Esophagus squamous epithelium (tissue), 4 donors: ENCODE measurements around the gene DCP1A.

Source experiments
- POLR2A ChIP-seq, 4 donors: fragments of 450-650 bp; IDR thresholded peaks; one replicate each; pipeline ENCODE4 v1.6.1; 2017; ENCODE audit warnings: antibody characterized with exemption in 4 of 4, mild to moderate bottlenecking in 4 of 4, moderate library complexity in 3 of 4
- TF ChIP-seq, protein P1 (sequence below), 6 experiments: fragments of 450-650 bp in 4 of 6; fragments of 200-600 bp in 2 of 6; sonication (generic) in 2 of 6; IDR thresholded peaks; one replicate each; pipeline ENCODE4 v1.5.1; 2016 to 2019; ENCODE audit warnings: antibody characterized with exemption in 6 of 6, mild to moderate bottlenecking in 4 of 6, moderate library complexity in 4 of 6

DNA sequence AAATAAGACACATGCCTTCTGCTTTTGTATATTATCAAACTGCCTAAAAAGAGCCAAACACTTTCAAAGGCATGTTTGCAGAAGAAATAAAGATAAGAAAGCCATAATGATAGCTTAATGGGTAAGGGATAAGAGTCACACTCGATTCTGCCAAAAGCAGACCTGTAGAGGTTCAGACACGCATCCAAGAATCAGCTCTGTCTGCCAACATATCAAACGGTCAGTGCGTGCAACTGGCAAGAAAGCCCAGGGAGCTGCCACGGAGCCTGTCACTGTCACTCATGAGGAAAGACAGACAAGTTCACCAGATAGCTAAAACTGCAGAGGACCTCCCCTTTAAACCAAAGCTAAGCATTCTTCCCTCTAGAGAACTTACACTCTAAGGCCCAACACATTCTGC is 23.2 kb downstream of the DCP1A start:
- TF ChIP-seq, protein P1, sequence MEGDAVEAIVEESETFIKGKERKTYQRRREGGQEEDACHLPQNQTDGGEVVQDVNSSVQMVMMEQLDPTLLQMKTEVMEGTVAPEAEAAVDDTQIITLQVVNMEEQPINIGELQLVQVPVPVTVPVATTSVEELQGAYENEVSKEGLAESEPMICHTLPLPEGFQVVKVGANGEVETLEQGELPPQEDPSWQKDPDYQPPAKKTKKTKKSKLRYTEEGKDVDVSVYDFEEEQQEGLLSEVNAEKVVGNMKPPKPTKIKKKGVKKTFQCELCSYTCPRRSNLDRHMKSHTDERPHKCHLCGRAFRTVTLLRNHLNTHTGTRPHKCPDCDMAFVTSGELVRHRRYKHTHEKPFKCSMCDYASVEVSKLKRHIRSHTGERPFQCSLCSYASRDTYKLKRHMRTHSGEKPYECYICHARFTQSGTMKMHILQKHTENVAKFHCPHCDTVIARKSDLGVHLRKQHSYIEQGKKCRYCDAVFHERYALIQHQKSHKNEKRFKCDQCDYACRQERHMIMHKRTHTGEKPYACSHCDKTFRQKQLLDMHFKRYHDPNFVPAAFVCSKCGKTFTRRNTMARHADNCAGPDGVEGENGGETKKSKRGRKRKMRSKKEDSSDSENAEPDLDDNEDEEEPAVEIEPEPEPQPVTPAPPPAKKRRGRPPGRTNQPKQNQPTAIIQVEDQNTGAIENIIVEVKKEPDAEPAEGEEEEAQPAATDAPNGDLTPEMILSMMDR (IDR thresholded peaks at IDR 0.05), result no peak
- TF ChIP-seq POLR2A (IDR thresholded peaks at IDR 0.05), result no peak
